ENCODE results near the gene PCYT2.

DNA sequence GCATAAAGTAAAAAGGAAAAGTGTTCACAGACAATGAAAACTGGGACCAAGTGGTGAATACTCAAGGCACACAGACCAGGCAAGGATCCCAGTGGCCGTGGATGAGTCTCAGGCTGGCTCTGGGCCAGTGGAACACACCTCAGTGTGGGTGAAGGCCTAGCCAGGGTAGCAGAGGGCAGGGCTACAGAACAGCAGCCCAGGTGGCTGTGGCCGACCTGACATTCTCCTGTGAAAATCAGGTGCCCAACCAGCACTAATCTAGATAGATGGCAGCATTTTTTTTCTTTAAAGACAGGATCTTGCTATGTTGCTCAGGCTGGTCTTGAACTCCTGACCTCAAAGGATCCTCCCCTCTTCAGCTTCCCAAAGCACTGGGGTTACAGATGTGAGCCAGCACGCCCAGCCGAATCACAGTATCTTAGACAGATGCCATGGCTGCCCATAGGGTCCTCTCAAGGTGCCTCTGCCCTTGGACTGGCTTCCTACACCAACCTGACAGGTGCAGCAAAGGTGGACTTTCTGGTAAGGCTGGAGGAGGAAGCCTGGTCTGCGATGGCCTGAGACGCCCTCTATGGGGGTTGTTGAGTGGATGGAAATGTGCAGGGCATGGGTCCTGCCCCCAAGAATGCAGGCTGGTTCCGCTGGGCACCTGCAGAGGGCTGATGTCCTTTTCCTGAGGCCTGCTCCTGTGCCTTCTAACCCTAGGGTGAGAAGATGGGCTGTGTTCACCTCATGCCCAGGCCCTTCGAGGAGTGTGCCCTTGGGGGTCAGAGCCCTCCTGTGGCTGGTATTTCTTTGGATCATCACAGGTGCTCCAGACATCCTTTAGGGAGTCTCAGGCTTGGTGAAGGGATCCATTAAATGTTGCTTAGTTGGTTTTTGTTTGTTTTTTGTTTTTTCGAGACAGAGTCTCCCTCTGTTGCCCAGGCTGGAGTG is 47.1 kb downstream of the PCYT2 start:
- TF ChIP-seq, protein P1, sequence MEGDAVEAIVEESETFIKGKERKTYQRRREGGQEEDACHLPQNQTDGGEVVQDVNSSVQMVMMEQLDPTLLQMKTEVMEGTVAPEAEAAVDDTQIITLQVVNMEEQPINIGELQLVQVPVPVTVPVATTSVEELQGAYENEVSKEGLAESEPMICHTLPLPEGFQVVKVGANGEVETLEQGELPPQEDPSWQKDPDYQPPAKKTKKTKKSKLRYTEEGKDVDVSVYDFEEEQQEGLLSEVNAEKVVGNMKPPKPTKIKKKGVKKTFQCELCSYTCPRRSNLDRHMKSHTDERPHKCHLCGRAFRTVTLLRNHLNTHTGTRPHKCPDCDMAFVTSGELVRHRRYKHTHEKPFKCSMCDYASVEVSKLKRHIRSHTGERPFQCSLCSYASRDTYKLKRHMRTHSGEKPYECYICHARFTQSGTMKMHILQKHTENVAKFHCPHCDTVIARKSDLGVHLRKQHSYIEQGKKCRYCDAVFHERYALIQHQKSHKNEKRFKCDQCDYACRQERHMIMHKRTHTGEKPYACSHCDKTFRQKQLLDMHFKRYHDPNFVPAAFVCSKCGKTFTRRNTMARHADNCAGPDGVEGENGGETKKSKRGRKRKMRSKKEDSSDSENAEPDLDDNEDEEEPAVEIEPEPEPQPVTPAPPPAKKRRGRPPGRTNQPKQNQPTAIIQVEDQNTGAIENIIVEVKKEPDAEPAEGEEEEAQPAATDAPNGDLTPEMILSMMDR (IDR thresholded peaks at IDR 0.05), result no peak
- TF ChIP-seq EP300 (IDR thresholded peaks at IDR 0.05; ENCODE audit: low read depth) (no peak), POLR2AphosphoS5 (IDR thresholded peaks at IDR 0.05) (no peak)
